HL-60 (cell line): ENCODE measurements around the gene SLC15A3.

Source experiments
- GABPA ChIP-seq: IDR thresholded peaks from 2 replicates; pipeline ENCODE4 v1.6.1; 2012; ENCODE audit warnings: low read depth
- POLR2AphosphoS5 ChIP-seq: IDR thresholded peaks from 2 replicates; pipeline ENCODE4 v1.6.1; 2012; ENCODE audit warnings: low read depth
- SPI1 ChIP-seq: IDR thresholded peaks from 2 replicates; pipeline ENCODE4 v1.6.1; 2012; ENCODE audit warnings: low read depth, mild to moderate bottlenecking, borderline replicate concordance
- TF ChIP-seq, protein P1 (sequence below): IDR thresholded peaks from one replicate; pipeline ENCODE4 v1.5.1; 2011; ENCODE audit warnings: low read length, control low read depth, inconsistent platforms; ENCODE audit not compliant: insufficient read depth
- TF ChIP-seq, protein P2 (sequence below): IDR thresholded peaks from 2 replicates; pipeline ENCODE4 v1.6.1; 2012; ENCODE audit warnings: low read depth; ENCODE audit not compliant: insufficient replicate concordance

DNA sequence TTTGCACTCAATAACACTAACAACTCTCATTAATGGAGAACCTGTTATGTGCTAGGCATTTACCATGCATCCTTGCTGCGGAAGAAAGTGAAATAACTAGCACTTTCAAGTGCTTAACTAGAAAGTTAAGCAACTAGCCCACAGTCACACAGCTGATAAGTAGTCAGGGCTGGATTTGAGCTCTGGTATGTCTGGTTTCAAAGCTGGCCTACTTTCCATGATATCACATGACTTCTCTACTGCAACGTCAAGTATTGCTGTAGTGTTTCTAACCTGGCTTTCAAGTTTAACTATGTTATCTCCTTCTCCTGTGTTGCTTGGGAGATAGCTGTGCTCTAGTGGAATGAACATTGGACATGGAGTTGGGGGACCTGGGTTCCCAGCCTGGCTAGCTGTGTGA lies 12.1 kb downstream of the SLC15A3 start:
- TF ChIP-seq, protein P1, sequence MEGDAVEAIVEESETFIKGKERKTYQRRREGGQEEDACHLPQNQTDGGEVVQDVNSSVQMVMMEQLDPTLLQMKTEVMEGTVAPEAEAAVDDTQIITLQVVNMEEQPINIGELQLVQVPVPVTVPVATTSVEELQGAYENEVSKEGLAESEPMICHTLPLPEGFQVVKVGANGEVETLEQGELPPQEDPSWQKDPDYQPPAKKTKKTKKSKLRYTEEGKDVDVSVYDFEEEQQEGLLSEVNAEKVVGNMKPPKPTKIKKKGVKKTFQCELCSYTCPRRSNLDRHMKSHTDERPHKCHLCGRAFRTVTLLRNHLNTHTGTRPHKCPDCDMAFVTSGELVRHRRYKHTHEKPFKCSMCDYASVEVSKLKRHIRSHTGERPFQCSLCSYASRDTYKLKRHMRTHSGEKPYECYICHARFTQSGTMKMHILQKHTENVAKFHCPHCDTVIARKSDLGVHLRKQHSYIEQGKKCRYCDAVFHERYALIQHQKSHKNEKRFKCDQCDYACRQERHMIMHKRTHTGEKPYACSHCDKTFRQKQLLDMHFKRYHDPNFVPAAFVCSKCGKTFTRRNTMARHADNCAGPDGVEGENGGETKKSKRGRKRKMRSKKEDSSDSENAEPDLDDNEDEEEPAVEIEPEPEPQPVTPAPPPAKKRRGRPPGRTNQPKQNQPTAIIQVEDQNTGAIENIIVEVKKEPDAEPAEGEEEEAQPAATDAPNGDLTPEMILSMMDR: no peak
- TF ChIP-seq, protein P2, sequence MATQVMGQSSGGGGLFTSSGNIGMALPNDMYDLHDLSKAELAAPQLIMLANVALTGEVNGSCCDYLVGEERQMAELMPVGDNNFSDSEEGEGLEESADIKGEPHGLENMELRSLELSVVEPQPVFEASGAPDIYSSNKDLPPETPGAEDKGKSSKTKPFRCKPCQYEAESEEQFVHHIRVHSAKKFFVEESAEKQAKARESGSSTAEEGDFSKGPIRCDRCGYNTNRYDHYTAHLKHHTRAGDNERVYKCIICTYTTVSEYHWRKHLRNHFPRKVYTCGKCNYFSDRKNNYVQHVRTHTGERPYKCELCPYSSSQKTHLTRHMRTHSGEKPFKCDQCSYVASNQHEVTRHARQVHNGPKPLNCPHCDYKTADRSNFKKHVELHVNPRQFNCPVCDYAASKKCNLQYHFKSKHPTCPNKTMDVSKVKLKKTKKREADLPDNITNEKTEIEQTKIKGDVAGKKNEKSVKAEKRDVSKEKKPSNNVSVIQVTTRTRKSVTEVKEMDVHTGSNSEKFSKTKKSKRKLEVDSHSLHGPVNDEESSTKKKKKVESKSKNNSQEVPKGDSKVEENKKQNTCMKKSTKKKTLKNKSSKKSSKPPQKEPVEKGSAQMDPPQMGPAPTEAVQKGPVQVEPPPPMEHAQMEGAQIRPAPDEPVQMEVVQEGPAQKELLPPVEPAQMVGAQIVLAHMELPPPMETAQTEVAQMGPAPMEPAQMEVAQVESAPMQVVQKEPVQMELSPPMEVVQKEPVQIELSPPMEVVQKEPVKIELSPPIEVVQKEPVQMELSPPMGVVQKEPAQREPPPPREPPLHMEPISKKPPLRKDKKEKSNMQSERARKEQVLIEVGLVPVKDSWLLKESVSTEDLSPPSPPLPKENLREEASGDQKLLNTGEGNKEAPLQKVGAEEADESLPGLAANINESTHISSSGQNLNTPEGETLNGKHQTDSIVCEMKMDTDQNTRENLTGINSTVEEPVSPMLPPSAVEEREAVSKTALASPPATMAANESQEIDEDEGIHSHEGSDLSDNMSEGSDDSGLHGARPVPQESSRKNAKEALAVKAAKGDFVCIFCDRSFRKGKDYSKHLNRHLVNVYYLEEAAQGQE: no peak
- TF ChIP-seq POLR2AphosphoS5 (no peak), SPI1 (no peak), GABPA (no peak)
